ENCODE data around the gene DPY19L3.
"Not testable (repeated sequence)": the region's sequence is repeated elsewhere in the genome, so short reads cannot be mapped to it uniquely, and the experiment has no call there.

DPY19L3 gene

DNA sequence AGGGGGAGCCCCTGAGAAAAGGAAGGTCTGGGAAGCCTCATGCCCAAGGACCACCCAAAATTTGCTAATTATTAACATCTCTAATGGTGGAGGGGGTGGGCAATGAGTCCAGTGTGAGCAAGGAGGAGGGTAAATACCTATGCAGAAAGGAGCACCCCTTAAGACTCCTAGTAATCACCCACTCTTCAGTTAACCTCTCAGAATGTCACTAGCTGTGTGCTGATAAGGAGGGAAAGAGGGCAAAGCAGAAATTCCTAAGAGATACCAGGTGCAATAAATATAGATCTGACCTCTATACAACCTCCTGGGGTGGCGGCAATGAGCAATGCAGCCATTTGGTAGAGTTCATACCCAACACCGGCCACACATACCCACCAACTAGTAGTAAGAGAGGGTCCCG lies 12.7 kb upstream of the DPY19L3 start:
- DNase-seq (ENCODE audit: low spot score) = no peak

DNA sequence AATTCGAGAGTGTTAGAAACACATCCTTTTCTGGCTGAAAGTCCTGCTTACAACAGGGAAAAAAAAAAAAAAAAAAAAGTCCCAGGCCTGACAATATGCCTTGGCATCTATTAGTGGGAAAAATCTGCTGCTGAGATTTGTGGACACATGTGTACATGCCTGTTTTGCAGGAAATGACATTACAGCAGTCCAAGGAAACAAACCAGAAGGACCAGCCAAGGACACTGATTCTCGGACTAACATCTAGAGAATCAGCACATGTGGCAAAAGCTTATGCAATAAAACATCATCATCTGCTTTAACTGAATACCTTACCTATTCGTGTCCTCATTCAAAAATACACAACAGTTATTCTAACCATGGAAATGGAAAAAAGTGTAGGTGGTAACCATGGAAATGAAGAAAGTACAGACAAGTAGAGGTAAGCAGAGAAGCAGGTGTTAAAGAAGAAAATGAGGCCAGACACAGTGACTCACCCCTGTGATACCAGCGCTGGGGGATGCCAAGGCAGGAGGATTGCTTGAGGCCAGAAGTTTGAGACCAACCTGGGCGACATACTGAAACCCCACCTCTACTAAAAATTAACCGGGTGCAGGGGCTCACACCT lies 9.4 kb upstream of the DPY19L3 start:
- DNase-seq (ENCODE audit: low spot score) = no peak

DNA sequence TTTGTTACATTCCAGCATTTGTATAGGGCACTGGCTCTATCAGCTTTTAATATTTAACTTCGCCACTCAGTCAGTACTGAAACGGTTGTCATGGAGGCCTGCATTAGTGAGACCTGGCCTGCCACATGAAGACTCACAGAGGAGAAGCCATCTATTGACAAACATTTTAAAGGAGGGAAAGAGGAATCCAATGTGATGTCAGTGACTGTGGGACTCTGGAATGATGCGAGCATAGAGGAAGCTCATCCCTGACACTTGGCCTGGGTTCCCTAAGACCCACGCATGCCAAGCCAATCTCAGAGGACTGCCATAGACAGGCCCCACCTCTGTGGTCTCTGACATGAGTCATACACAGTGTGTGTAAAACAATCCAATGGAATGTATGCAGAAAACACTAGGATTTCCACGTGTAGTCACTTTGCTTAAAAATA lies 7.9 kb upstream of the DPY19L3 start:
- DNase-seq (ENCODE audit: low spot score) = peak; percentile 91

DNA sequence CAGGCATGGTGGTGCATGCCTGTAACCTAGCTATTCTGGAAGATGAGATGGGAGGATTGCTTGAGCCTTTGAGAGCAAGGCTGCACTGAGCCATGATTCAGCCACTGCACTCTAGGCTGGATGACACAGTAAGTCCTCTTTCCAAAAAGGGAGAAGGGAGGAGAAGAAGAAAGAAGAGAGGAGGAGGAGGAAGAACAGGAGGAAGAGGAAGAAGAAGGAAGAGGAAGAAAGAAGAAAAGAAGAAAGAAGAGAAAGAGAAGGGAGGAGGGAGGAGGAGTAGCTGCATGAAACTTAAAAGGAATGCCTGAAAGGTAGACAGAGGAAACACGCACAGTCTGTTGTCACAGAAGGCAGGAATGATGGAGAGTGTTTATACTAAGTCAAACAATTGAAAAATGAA lies 3.6 kb upstream of the DPY19L3 start:
- no peak for DNase-seq (ENCODE audit: low spot score)

DNA sequence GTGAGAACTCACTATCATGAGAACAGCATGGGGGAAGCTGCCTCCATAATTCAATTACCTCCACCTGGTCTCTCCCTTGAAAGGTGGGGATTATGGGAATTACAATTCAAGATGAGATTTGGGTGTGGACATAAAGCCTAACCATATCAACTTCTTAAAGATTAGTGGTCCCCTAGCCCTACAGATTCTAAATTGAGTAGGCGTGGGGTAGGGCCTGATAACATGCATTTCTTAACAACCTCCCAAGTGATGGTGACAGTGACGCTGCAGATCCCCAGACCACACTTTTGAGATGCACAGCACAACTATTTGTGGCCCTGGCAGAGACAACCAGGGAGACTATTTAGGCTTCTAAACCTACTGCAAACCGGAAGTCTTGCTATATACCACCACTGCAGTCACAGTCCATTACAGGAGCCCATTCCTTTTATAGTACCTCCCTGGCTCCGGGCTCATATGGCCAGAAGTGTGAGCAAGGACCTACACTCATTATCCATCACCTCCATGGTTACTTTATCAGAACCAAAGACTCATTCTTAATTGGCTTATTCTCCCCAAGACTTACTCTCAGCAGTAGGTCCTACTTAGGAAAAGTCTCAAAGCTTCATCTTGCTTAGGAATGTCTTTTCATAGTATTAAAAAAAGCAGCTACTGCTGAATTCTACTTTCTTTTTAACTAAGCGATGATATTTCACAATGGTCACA lies 2.1 kb upstream of the DPY19L3 start:
- no peak for DNase-seq (ENCODE audit: low spot score)

DNA sequence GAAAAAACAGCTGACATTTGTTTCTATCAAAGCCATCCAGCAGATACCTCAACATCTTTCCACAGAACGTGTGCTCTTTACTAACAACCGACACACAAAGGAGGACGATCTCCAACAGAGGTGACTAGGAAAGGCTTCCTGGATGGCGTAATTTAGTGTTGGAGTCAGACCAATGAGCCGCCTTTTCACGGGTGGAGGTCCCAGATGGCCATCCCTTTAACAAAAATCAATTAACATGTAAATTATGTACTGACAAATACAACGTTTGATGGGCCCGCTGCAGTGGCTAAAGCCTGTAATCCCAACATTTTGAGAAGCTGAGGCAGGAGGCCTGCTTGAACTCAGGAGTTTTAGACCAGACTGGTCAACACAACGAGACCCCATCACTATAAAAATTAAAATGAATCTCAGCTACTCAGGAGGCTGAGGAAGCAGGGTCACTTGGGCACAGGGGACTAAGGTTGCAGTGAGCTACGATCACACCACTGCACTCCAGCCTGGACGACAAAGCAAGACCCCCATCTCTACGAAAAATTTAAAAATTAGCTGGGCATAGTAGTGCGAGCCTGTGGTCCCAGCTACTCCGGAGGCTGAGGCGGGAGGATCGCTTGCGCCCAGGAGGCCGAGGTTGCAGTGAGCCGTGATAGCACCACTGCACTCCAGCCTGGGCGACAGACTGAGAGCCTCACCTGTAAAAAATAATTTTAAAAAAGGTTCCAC lies 1.2 kb upstream of the DPY19L3 start:
- DNase-seq (ENCODE audit: low spot score) = no peak

DNA sequence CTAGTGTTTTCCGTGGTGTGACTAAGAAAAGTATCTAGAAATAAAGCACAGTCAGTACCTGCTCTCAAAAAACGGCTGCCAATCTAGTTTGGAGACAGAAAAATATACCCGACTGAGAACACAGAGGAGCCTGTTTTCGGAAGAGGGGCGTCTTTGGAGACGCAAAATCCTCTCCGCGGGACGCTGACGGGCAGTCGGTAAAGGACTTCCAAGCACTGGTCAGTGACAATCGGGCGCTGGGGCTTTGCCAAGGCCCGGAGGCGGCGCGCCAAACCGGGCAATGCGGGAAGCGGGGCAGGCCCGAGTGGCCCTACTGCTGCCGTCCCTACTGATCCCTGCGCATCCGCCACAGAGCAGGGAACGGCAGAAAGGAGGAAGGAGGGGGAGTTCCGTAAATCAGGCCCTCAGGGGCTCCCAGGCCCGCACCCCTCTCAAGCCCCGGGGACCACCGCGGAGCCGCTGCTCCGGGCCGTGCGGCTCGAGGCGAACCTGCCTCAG lies 588 bp upstream of the DPY19L3 start:
- DNase-seq (ENCODE audit: low spot score) = peak; percentile 62

DNA sequence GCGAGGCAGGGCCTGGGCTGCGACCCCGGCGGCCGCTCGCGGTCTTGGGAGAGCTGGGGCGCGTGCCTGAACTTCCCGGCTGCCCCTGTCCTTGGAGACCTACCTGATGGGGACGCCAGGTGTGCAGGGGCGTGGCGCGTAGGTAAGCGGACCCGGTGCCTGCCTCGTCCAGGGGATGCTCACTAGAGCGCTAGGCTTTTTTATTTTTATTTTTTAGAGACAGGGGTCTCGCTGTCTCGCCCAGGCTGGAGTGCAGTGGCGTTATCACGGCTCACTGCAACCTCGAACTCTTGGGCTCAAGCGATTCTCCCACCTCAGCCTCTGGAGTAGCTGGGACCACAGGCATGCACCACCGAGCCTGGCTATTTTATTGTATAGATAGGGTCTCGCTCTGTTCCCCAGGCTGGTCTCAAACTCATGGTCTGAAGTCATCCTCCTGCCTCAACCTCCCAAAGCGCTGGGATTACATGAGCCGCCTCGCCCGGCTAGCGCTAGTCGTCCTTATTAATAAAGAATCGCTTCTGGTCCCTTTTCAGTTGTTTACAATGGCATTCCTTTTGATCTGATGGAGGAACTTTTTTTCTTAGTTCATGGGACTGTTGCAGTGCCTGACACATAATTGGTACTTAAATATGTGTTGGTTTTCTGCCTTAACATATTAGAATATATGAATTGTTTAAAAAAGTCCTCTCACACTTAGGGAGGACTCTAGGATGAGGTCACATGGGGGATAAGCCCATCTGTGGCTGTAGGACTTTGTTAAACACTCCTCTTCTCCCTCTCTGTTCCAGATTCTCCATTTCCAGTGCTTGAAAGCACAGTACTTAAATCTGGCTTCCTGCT lies 812 bp downstream of the DPY19L3 start:
- DNase-seq (ENCODE audit: low spot score) = no peak

DNA sequence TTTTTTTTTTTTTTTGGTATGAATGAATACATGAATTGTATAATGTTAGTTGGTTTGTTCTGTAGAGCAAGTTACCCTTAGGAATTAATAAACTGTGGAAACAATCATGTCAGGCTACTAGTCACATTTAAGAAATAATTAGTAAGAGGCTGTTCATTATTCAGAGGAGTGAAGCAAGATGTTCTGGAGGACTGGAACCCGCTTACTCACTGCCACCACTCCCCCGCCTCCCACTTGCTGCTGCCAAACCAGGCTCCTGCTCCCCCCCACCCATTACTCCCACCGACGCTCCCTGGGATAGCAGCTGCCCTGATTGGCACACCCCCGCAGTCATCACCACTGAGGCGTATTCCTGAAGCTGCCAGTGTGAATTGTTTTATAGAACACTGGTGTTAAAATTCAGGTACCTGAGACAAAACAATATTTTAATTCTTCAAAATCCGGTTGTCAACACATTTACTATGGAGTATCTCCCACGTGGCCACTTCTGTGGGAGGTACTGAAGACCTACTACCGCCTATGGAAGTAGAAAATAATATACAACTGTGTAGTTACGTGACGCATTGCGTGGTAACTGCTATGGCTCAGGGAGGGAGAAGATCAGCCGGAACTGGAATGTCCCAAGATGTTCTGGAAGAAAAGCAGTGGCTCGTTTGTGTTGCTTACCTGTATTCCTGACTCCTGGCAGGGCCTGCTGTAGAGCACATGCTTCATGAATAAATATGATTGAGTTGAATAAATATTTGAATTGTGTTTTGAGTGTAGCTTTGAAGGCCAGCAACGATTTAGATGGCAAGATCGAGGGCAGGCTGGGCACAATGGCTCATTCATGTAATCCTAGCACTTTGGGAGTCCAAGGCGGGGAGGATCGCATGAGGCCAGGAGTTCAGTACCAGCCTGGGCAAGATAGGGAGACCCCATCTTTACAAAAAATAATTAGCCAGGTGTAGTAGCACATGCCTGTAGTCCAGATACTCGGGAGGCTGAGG lies 1.7 kb downstream of the DPY19L3 start:
- DNase-seq (ENCODE audit: low spot score) = peak; percentile 37

DNA sequence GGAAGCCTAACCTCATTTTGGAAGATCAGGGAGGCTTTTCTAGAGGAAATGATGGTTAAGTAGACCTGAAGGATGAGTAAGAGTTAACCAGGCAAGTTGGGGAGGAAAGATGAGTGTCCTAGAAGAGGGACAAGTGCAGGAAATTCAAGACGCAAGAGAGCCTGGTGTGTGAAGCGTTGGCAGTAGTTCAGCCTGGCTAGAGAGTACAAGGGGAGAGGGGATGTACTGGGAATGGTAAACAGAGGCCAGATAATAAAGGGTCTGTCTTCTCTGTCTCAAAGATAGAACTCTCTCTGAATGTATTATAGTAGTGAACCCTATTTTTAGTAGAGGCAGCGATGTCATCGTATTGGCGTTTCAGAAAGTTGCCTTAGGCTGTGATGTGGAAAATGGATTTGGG lies 9.7 kb downstream of the DPY19L3 start:
- no peak for DNase-seq (ENCODE audit: low spot score)

DNA sequence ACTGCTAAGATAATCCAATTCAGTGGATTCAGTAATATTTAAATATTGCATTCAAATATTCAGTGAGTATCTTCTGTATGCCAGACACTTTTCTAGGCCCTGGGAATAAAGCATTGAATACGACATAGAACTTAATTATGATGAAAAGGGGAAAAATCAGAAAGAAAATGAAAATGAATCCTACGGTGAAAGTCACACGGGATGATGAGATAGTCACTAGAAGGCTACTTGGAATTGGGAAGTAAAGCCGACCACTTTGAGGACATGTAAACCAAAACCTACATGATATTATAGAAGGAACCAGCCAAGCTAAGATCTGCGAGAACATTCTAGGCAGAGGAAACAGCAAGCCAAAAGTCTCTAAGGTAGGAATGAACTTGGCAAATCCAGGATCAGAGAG lies 10.1 kb downstream of the DPY19L3 start:
- DNase-seq (ENCODE audit: low spot score) = no peak

DNA sequence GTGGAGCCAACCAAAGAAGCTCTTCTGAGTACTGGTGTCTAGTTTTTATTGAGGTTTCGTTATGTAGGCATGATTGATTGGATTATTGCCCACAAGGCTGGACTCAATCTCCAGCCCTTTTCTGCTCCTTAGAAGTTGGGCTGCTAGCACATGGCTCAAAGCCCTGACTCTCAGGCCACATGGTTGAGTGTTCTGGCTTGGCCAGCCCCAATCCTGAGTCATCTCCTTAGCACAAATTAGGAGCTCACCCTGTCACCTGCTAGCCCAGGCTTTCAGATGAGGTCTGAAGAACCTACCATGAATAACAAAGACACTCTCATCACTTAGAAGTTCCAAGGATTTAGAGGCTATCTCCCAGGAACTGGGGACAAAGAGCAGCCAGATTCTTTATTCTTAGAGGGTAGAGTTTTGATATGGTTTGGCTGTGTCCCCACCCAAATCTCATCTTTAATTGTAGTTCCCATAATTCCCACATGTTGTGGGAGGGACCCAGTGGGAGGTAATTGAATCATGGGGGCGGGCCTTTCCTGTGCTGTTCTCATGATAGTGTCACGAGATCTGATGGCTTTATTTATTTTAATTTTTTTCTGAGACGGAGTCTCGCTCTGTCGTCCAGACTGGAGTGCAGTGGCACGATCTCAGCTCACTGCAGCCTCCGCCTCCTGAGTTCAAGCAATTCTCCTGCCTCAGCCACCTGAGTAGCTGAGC lies 11.3 kb downstream of the DPY19L3 start:
- DNase-seq (ENCODE audit: low spot score) = peak; percentile 52

DNA sequence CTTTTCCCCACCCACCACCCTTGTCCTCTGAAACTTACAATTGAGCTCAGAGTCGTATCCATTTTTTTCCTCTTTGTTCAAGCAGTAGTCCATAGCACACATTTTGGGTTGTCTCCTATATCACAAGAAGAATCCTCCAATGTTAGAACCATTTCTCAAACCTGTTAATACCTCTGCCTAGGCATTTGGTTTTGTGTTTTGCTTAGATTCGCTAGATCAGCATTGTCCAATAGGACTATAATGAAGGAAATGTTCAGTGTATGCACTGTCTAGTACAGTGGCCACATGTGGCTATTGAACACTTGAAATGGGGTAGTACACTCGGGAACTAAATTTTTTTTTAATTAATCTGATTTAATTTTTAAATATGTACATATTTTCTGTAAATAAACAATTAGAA lies 12.6 kb downstream of the DPY19L3 start:
- DNase-seq (ENCODE audit: low spot score) = no peak

DNA sequence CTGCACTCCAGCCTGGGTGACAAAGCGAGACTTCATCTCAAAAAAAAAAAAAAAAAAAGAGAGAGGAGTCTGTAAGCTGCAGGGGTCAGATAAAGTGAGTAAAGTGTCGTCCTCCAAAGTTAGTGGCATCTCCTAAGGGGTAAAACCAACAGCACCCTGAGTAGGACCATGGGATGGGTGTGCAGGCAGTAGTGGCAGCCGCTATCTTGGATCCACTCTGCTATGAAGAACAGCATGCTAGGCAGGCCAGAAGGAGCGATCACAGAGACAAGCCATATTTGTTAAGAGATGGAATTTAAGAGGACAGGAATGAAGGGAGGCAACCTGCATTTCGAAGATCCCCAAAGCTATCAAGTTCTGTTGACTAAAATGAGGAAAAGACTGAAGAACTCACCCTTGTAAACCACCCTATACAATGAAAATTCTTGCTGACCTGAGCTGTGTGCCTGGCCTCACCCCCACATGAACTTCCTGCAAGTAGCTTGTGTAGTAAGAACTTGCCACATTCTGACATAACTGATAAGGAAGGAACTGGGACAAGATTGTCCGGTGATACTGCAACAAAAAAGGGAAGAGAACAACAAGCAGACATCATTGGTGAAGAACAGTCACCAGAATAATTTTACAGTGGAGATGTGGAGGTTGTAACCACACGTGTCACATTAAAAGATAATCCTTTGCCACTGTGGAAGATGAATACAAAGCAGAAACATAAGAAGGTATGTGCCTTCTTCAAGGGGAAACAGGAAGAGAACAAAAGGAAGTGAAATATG lies 16.2 kb downstream of the DPY19L3 start:
- DNase-seq (ENCODE audit: low spot score) = no peak

DNA sequence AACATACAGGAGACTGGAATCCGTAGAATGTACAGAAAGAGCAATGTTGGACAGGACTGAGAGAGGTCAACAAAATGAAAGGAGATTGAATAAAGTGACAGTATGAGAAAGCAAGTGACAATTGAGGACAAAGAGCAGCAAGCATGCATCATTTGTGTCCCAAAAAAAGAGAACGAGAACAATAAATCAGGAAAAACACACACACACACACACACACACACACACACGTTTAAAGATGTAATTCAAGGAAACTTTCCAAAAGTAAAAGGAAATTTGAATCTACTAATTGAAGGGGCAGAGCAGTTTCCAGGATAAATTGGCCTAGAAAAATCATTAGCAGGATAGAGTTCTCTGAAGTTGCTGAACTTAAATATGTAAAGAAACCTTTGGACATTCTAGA lies 16.9 kb downstream of the DPY19L3 start:
- no peak for DNase-seq (ENCODE audit: low spot score)

DNA sequence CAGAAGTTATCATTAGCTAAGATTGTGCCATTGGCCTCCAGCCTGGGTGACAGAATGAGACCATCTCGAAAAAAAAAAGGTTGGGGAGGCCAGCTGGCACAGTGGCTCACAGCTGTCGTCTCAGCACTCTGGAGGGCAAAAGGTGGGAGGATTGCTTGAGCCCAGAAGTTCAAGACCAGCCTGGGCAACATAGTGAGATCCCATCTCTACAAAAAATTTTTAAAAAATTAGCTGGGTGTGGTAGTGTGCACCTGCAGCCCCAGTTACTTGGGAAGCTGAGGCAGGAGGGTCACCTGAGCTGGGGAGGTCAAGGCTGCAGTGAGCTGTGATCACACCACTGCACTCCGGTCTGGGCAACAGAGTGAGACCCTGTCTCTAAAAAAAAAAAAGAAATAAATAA lies 18.4 kb downstream of the DPY19L3 start:
- DNase-seq (ENCODE audit: low spot score) = not testable (repeated sequence)

DNA sequence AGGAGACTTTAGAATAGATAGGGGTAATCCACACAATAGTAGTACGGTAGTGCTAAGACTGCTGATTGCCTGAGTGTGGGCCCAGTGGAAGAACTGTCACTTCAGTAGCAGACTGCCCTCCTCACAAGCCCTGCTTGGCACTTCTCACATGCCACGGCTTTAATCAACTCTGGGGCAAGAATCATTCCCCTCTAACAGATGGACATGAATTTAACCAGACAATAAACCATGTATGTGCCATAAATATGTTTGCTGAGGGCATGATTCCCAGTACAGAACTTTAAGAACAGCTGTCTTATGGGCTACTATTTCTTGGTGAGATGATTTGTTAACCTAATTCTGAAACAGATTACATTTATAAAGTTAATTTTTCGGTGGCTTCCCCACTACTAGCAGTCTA lies 22.0 kb downstream of the DPY19L3 start:
- DNase-seq (ENCODE audit: low spot score) = no peak

DNA sequence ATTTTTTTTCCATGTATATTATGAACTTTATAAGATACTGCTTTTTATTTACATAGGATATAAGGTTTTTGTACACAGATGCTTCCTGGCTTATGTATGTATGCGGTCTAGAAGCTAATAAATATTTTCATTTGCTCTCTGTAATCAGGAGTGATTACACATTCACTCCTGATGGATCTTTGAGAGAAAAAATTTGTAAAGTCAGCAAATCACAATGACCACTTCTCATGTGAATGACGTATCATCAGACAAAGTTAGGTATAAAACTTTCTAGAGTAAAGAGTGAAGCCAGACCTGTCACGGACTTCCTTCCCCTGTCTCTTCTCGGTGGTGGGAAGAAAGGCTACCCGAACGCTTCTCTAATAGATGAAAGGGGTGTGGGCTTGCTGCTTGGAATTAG lies 31.1 kb downstream of the DPY19L3 start:
- DNase-seq (ENCODE audit: low spot score) = no peak

DNA sequence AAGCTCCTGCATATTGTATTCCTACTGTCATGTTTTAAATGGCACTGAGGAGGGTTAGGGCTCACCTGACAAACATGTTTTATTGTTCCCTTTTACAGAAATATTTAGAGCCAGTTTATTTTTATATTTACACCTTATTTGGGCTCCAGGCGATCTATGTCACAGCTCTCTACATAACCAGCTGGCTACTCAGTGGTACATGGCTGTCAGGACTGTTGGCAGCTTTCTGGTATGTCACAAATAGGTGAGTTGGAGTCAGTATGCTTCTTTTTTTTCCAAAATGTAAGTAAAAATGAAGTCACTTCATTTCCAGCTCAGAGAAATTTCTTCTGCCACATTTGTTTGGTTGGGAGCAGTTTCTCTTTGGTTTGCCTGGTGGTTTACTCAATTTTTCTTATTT lies 31.5 kb downstream of the DPY19L3 start:
- no peak for DNase-seq (ENCODE audit: low spot score)

DNA sequence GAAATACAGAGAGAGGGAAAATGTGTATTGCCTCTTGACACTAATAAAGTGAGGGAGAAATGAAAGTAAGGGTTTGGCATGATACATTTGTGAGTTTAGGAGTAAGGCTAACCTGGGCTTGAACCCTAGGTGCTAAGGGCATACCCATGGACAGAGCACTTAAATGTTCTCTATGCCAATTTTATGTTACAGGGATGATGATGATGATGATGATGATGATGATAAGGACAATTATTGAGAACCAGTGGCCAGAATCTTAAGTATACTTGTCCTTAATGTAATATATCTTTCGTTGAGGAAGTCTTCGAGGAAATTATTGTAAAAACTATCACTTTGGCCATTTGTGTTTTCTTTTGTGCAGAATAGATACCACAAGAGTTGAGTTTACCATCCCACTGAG lies 33.2 kb downstream of the DPY19L3 start:
- no peak for DNase-seq (ENCODE audit: low spot score)
